Lung (tissue), 12 donors: ENCODE data around the gene MRGPRX2. TPM values are rescaled to one million over a fixed set of nuclear protein-coding genes. Genes with fewer than 3 reads are reported as not detected.

Experiments
- ATAC-seq: fragments of 200-7000 bp; cut with Tn5 transposase; one replicate; pipeline ENCODE4 v1.9.1; 2020; ENCODE audit warnings: moderate number of reproducible peaks; ENCODE audit not compliant: insufficient read depth, low FRiP score
- DNase-seq, 3 donors: peaks; one replicate each; pipeline ENCODE4 v3.0.0-alpha.2; 2013 to 2017
- H3K27ac ChIP-seq, 2 donors: one replicate each; pipeline ENCODE4 v1.5.1; 2013; ENCODE audit warnings: mild to moderate bottlenecking in 2 of 2, moderate library complexity in 2 of 2, control low read depth in 1 of 2, inconsistent platforms in 1 of 2, low read depth in 1 of 2, low read length in 1 of 2
- H3K27me3 ChIP-seq, 3 donors: one replicate each; pipeline ENCODE4 v1.5.1; 2013; ENCODE audit warnings: low read length in 2 of 3; ENCODE audit not compliant: control insufficient read depth in 3 of 3, insufficient read depth in 3 of 3
- H3K36me3 ChIP-seq, 4 donors: one replicate each; pipeline ENCODE4 v1.5.1; 2013; ENCODE audit warnings: low read length in 4 of 4, mild to moderate bottlenecking in 1 of 4, moderate library complexity in 1 of 4; ENCODE audit not compliant: control insufficient read depth in 4 of 4, insufficient read depth in 4 of 4
- H3K4me1 ChIP-seq, 5 donors: one replicate each; pipeline ENCODE4 v1.5.1; 2013; ENCODE audit warnings: low read length in 5 of 5, mild to moderate bottlenecking in 2 of 5, moderate library complexity in 1 of 5; ENCODE audit not compliant: control insufficient read depth in 5 of 5, insufficient read depth in 5 of 5
- H3K4me3 ChIP-seq: one replicate; pipeline ENCODE4 v1.5.1; 2013; ENCODE audit warnings: mild to moderate bottlenecking, control low read depth, moderate library complexity
- H3K9ac ChIP-seq, 2 donors: one replicate each; pipeline ENCODE4 v1.5.1; 2013; ENCODE audit warnings: low read length in 2 of 2, control low read depth in 1 of 2; ENCODE audit not compliant: insufficient read depth in 1 of 2
- H3K9me3 ChIP-seq, 4 donors: one replicate each; pipeline ENCODE4 v1.5.1; 2013; ENCODE audit warnings: low read length in 3 of 4, mild to moderate bottlenecking in 1 of 4, moderate library complexity in 1 of 4; ENCODE audit not compliant: control insufficient read depth in 4 of 4, insufficient read depth in 3 of 4
- WGBS, 2 donors: extraction: QIAGEN DNeasy Blood & Tissue Kit; methylation state at CpG; one replicate each; pipeline ENCODE4 v1.1.7; 2013; 5-methylcytosine and 5-hydroxymethylcytosine counted together
- polyA plus RNA-seq, 2 donors: library from polyadenylated mRNA; stranded (reverse); fragments of 200-250 nt; gene quantifications; one replicate each; pipeline ENCODE4 v1.2.1, GENCODE V29; 2013
- total RNA-seq, 2 donors: library from RNA; depleted of rRNA in 1 of 2; stranded (reverse); fragments of >200 nt in 1 of 2; gene quantifications; one replicate each; pipeline ENCODE4 v1.2.1, GENCODE V29; 2014 to 2021
- TF ChIP-seq, protein P1 (sequence below): IDR thresholded peaks from 2 replicates; pipeline ENCODE4 v1.5.1; 2012; ENCODE audit warnings: mild to moderate bottlenecking; ENCODE audit errors: control extremely low read depth, extremely low read depth
- donor health status: control.
- donor health status: control.
- donor health status: Bipolar disorder and iron deficiency.
- donor health status: healthy.
- donor health status: DM: yes; HTN: yes; CAD: no.

The MRGPRX2 gene
- total and polyA plus RNA-seq, 4 donors, result not detected

DNA sequence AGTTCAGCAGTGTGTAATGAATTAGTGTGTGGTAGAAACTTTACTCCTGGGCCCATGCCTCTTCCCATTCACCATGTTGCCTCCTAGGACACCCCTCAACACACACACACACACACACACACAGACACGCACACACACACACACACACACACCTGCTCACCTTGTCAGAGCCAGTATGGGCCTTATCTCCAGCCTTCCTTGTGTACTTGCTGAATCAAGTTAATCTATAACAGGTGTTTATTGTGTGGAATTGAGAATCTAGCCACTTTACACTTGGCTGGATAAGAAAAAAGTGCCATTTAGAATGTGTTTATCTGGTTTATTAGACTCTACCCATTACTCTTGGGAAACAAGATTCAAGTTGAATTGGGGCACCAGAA, 42.0 kb upstream of the MRGPRX2 start:
- ATAC-seq (no peak), DNase-seq (peak in 1 of 3 donors; percentile 16)
- TF ChIP-seq, protein P1, sequence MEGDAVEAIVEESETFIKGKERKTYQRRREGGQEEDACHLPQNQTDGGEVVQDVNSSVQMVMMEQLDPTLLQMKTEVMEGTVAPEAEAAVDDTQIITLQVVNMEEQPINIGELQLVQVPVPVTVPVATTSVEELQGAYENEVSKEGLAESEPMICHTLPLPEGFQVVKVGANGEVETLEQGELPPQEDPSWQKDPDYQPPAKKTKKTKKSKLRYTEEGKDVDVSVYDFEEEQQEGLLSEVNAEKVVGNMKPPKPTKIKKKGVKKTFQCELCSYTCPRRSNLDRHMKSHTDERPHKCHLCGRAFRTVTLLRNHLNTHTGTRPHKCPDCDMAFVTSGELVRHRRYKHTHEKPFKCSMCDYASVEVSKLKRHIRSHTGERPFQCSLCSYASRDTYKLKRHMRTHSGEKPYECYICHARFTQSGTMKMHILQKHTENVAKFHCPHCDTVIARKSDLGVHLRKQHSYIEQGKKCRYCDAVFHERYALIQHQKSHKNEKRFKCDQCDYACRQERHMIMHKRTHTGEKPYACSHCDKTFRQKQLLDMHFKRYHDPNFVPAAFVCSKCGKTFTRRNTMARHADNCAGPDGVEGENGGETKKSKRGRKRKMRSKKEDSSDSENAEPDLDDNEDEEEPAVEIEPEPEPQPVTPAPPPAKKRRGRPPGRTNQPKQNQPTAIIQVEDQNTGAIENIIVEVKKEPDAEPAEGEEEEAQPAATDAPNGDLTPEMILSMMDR, result no peak
- Histone ChIP-seq H3K4me3 (no peak overlapping the region), H3K4me1 (peaks cover 0 to 6% (median 0%) of the 10 kb centered on the region in 5 donors), H3K27me3 (no peaks in the 10 kb centered on the region), H3K36me3 (no peaks in the 10 kb centered on the region), H3K9ac (no peak overlapping the region), H3K27ac (no peak overlapping the region), H3K9me3 (no peaks in the 10 kb centered on the region)
- WGBS, 2 donors, result 45 to 50% methylated on average over 1 of the region's 1 CpG

DNA sequence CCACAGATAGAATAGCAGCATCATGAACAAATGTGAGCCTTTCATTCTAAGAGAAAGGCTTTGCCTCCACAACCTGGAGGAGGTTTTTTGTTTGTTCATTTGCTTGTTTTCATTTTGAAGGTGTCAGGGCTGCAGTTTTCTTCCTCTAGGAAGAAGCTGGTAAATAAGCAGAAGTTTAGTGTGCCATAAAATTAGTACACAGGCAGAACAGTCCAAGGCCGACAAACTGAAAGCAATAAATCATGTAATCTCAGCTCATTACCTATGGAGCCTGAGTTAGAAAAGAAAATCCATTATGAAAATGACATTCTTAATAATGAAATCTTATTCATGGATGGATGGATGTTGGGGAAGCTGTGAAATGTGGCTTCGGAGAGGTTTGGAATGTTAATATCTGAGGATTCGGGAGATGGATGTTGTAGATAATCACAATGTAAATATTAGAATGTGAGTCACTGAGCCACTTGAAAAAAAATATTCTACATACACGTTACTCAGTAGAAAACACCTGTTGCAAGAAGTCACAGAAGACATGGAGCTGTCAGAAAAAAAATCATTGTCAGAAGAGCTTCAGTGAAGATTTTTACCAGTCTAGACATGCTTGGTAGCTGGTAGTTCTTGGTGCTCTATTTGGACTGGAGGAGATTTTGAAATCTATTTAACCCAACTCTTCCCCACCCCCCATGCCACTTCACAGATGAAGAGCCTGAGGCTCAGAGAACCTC, 41.4 kb upstream of the MRGPRX2 start:
- Histone ChIP-seq H3K9ac (no peak overlapping the region), H3K27me3 (no peaks in the 10 kb centered on the region), H3K9me3 (no peaks in the 10 kb centered on the region), H3K4me3 (no peak overlapping the region), H3K4me1 (peaks cover 0 to 6% (median 0%) of the 10 kb centered on the region in 5 donors), H3K36me3 (no peaks in the 10 kb centered on the region), H3K27ac (no peak overlapping the region)
- WGBS, 2 donors, result 44 to 61% methylated on average over 4 of the region's 4 CpGs
- ATAC-seq (no peak), DNase-seq (no peak)
- TF ChIP-seq, protein P1, result no peak

DNA sequence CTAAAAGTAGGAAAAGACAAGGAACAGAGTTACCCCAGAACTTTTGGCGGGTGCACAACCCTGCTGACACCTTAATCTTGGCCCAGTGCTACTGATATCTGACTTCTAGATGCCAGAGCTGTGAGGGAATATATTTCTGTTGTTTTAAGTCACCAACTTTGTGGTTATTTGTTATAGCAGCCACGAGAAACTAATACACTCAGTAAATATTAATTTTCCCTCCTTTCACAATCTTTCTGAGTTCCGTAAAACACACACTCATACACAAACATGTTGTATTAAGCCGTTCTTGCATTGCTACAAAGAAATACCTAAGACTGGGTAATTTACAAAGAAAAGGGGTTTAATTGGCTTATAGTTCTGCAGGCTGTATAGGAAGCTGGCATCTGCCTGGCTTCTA, 40.4 kb upstream of the MRGPRX2 start:
- H3K4me3 ChIP-seq, result no peak overlapping the region
- no peaks in the 10 kb centered on the region for H3K27me3 ChIP-seq
- no peak overlapping the region for H3K27ac ChIP-seq
- H3K9ac ChIP-seq, result no peak overlapping the region
- H3K4me1 ChIP-seq, result peaks cover 0 to 6% (median 0%) of the 10 kb centered on the region in 5 donors
- no peaks in the 10 kb centered on the region for H3K9me3 ChIP-seq
- no peak for ATAC-seq
- no peak for DNase-seq
- H3K36me3 ChIP-seq, result no peaks in the 10 kb centered on the region
- WGBS, 2 donors, result 89 to 90% methylated on average over 4 of the region's 4 CpGs
- TF ChIP-seq, protein P1, result no peak

DNA sequence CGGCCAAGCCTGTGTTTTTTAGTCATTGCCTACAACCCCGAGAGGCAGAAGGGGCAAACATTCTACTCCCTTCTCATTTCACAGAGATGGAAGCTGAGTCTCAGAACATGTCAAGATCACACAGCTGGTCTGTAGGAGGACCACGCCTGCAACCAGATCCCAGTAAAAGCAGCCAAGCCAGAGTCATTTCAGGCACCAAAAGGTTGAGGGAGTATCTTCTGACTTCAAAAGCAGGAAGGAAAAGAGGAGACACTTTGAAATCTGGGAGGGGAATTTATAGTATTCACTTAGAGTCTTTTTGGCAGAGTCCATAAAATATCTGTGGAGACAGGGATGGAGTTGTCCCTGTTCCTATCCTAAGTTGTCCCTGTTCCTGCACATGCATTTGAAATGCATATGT, 38.6 kb upstream of the MRGPRX2 start:
- DNase-seq (no peak), ATAC-seq (no peak)
- no peak overlapping the region for H3K9ac ChIP-seq
- H3K27me3 ChIP-seq, result no peaks in the 10 kb centered on the region
- 83 to 90% methylated on average over 3 of the region's 3 CpGs for WGBS, 2 donors
- no peak overlapping the region for H3K27ac ChIP-seq
- no peak overlapping the region for H3K4me3 ChIP-seq
- no peaks in the 10 kb centered on the region for H3K36me3 ChIP-seq
- H3K9me3 ChIP-seq, result no peaks in the 10 kb centered on the region
- TF ChIP-seq, protein P1, result no peak
- peaks cover 0 to 6% (median 0%) of the 10 kb centered on the region in 5 donors for H3K4me1 ChIP-seq
